BLaER1 (cell line): ENCODE data around the gene PRRC2B.
A peak's percentile ranks its signal among the peaks of the same experiment; 100 is the strongest.
"Not testable (repeated sequence)": the region's sequence is repeated elsewhere in the genome, so short reads cannot be mapped to it uniquely, and the experiment has no call there.

Experiments used
- H3K27ac ChIP-seq: shearing (Covaris generic); formaldehyde crosslinking; 2 replicates; pipeline ENCODE4 v1.8.1; 2022
- H3K27me3 ChIP-seq: shearing (Covaris generic); formaldehyde crosslinking; 2 replicates; pipeline ENCODE4 v1.8.1; 2022
- H3K36me3 ChIP-seq: shearing (Covaris generic); formaldehyde crosslinking; 2 replicates; pipeline ENCODE4 v1.8.1; 2022
- H3K4me1 ChIP-seq: shearing (Covaris generic); formaldehyde crosslinking; 2 replicates; pipeline ENCODE4 v1.8.1; 2022
- H3K4me2 ChIP-seq: shearing (Covaris generic); formaldehyde crosslinking; 2 replicates; pipeline ENCODE4 v1.8.1; 2022
- H3K4me3 ChIP-seq: shearing (Covaris generic); formaldehyde crosslinking; 2 replicates; pipeline ENCODE4 v1.8.1; 2022
- H3K9ac ChIP-seq: shearing (Covaris generic); formaldehyde crosslinking; 2 replicates; pipeline ENCODE4 v1.8.1; 2022
- H3K9me3 ChIP-seq: shearing (Covaris generic); formaldehyde crosslinking; 2 replicates; pipeline ENCODE4 v1.8.1; 2022
- H4K20me1 ChIP-seq: shearing (Covaris generic); formaldehyde crosslinking; 2 replicates; pipeline ENCODE4 v1.8.1; 2022
- Cebpa-rat ChIP-seq: shearing (Covaris generic); IDR thresholded peaks from 2 replicates; pipeline ENCODE4 v1.8.1; 2022

Gene PRRC2B

GRCh38 chr9:131386281-131386680 lies 7.6 kb upstream of the PRRC2B start:
- no peak for TF ChIP-seq Cebpa-rat
- Histone ChIP-seq H4K20me1 (no peaks in the 10 kb centered on the region), H3K36me3 (no peaks in the 10 kb centered on the region), H3K4me2 (no peak overlapping the region), H3K9me3 (no peaks in the 10 kb centered on the region), H3K27ac (no peak overlapping the region), H3K9ac (no peak overlapping the region), H3K27me3 (no peaks in the 10 kb centered on the region), H3K4me3 (no peak overlapping the region), H3K4me1 (0 out of 2 replicates have a peak, but pooled peaks cover 6% of the 10 kb centered on the region)

- H3K4me3 ChIP-seq: no peak overlapping the region
- no peak overlapping the region for H3K4me2 ChIP-seq
- no peak overlapping the region for H3K27ac ChIP-seq
- no peaks in the 10 kb centered on the region for H3K27me3 ChIP-seq
- no peaks in the 10 kb centered on the region for H3K9me3 ChIP-seq
- H3K9ac ChIP-seq: no peak overlapping the region
- H3K36me3 ChIP-seq: no peaks in the 10 kb centered on the region
- H4K20me1 ChIP-seq: no peaks in the 10 kb centered on the region
- peaks cover 13% of the 10 kb centered on the region for H3K4me1 ChIP-seq
- no peak for TF ChIP-seq Cebpa-rat
Measured at GRCh38 chr9:131387394-131387793, 6.5 kb upstream of the PRRC2B start.

GRCh38 chr9:131391020-131391419 lies 2.9 kb upstream of the PRRC2B start:
- Histone ChIP-seq H3K9ac (no peak overlapping the region), H3K9me3 (no peaks in the 10 kb centered on the region), H3K27ac (no peak overlapping the region), H3K4me3 (no peak overlapping the region), H3K27me3 (no peaks in the 10 kb centered on the region), H4K20me1 (peaks cover 15% of the 10 kb centered on the region), H3K4me1 (peaks cover 31% of the 10 kb centered on the region), H3K4me2 (no peak overlapping the region), H3K36me3 (no peaks in the 10 kb centered on the region)
- TF ChIP-seq Cebpa-rat: no peak

GRCh38 chr9:131391504-131391903 lies 2.4 kb upstream of the PRRC2B start:
- no peaks in the 10 kb centered on the region for H3K9me3 ChIP-seq
- no peak for TF ChIP-seq Cebpa-rat
- H3K4me2 ChIP-seq: no peak overlapping the region
- no peak overlapping the region for H3K27ac ChIP-seq
- peaks cover 19% of the 10 kb centered on the region for H4K20me1 ChIP-seq
- H3K4me3 ChIP-seq: no peak overlapping the region
- no peaks in the 10 kb centered on the region for H3K36me3 ChIP-seq
- no peak overlapping the region for H3K9ac ChIP-seq
- H3K27me3 ChIP-seq: no peaks in the 10 kb centered on the region
- H3K4me1 ChIP-seq: peaks cover 35% of the 10 kb centered on the region

GRCh38 chr9:131394464-131395156 lies 724 bp downstream of the PRRC2B start:
- H3K4me2 ChIP-seq: peak overlapping the region; percentile 97
- no peaks in the 10 kb centered on the region for H3K27me3 ChIP-seq
- H3K9ac ChIP-seq: peak overlapping the region; percentile 100
- peak overlapping the region; percentile 100 for H3K27ac ChIP-seq
- H3K4me3 ChIP-seq: peak overlapping the region; percentile 95
- no peaks in the 10 kb centered on the region for H3K9me3 ChIP-seq
- no peak for TF ChIP-seq Cebpa-rat
- H4K20me1 ChIP-seq: peaks cover 50% of the 10 kb centered on the region
- peaks cover 66% of the 10 kb centered on the region for H3K4me1 ChIP-seq
- peaks cover 13% of the 10 kb centered on the region for H3K36me3 ChIP-seq

- no peak for TF ChIP-seq Cebpa-rat
- peaks cover 75% of the 10 kb centered on the region for H3K4me1 ChIP-seq
- H3K9me3 ChIP-seq: no peaks in the 10 kb centered on the region
- peaks cover 19% of the 10 kb centered on the region for H3K36me3 ChIP-seq
- H3K27me3 ChIP-seq: no peaks in the 10 kb centered on the region
- H3K9ac ChIP-seq: peak overlapping the region; percentile 100
- peak overlapping the region; percentile 95 for H3K4me3 ChIP-seq
- peaks cover 59% of the 10 kb centered on the region for H4K20me1 ChIP-seq
- H3K27ac ChIP-seq: peak overlapping the region; percentile 100
- H3K4me2 ChIP-seq: peak overlapping the region; percentile 97
Measured at GRCh38 chr9:131395157-131396098, 1.5 kb downstream of the PRRC2B start.

- H3K4me2 ChIP-seq: peak overlapping the region; percentile 97
- H3K36me3 ChIP-seq: peaks cover 26% of the 10 kb centered on the region
- peaks cover 77% of the 10 kb centered on the region for H3K4me1 ChIP-seq
- H3K4me3 ChIP-seq: peak overlapping the region; percentile 95
- peaks cover 65% of the 10 kb centered on the region for H4K20me1 ChIP-seq
- H3K9me3 ChIP-seq, H3K27me3 ChIP-seq: not testable (repeated sequence)
- peak overlapping the region; percentile 100; the same call in 1 of the 2 replicates for H3K27ac ChIP-seq
- H3K9ac ChIP-seq: peak overlapping the region; percentile 100
Measured at GRCh38 chr9:131396099-131396479, 2.2 kb downstream of the PRRC2B start.

- Histone ChIP-seq H3K4me3 (peak overlapping the region; percentile 95), H4K20me1 (peaks cover 71% of the 10 kb centered on the region), H3K4me2 (peak overlapping the region; percentile 97), H3K9me3 (no peaks in the 10 kb centered on the region), H3K27me3 (no peaks in the 10 kb centered on the region), H3K9ac (peak overlapping the region; percentile 100), H3K4me1 (peaks cover 78% of the 10 kb centered on the region), H3K36me3 (peaks cover 30% of the 10 kb centered on the region), H3K27ac (peak overlapping the region; percentile 43; the same call in 1 of the 2 replicates)
- TF ChIP-seq Cebpa-rat: no peak
Measured at GRCh38 chr9:131396626-131397025, 2.7 kb downstream of the PRRC2B start.

GRCh38 chr9:131397100-131397790 lies 3.4 kb downstream of the PRRC2B start:
- H3K4me1 ChIP-seq: peaks cover 81% of the 10 kb centered on the region
- TF ChIP-seq Cebpa-rat: no peak

More at GRCh38 chr9:131397100-131397790, 3.4 kb downstream of the PRRC2B start:
- Histone ChIP-seq H3K9me3 (no peaks in the 10 kb centered on the region), H3K27me3 (no peaks in the 10 kb centered on the region), H3K27ac (peak overlapping the region; percentile 42; the same call in 1 of the 2 replicates), H3K4me3 (peak overlapping the region; percentile 95), H4K20me1 (peaks cover 77% of the 10 kb centered on the region), H3K36me3 (peaks cover 36% of the 10 kb centered on the region), H3K9ac (peak overlapping the region; percentile 100), H3K4me2 (peak overlapping the region; percentile 97)
